HUES64 (cell line): ENCODE measurements around the gene RTCA. TPM values are rescaled to one million over a fixed set of nuclear protein-coding genes. Genes with fewer than 3 reads are reported as not detected.
"Not testable (repeated sequence)": the region's sequence is repeated elsewhere in the genome, so short reads cannot be mapped to it uniquely, and the experiment has no call there.

Experiments used
- H3K27ac ChIP-seq: 2 replicates; pipeline ENCODE4 v1.7.0; 2013; ENCODE audit warnings: low read depth, low read length, inconsistent platforms
- H3K27me3 ChIP-seq: 2 replicates; pipeline ENCODE4 v1.6.1; 2013; ENCODE audit warnings: mild to moderate bottlenecking, low read length; ENCODE audit not compliant: insufficient read depth
- H3K36me3 ChIP-seq: 2 replicates; pipeline ENCODE4 v1.6.1; 2013; ENCODE audit warnings: mild to moderate bottlenecking, low read length; ENCODE audit not compliant: insufficient read depth
- H3K4me1 ChIP-seq: 2 replicates; pipeline ENCODE4 v1.6.1; 2013; ENCODE audit warnings: mild to moderate bottlenecking, low read length, moderate library complexity; ENCODE audit not compliant: insufficient read depth
- H3K4me3 ChIP-seq: 2 replicates; pipeline ENCODE4 v1.5.1; 2013; ENCODE audit warnings: mild to moderate bottlenecking, low read length, moderate library complexity
- H3K9ac ChIP-seq: 2 replicates; pipeline ENCODE4 v1.6.1; 2013; ENCODE audit warnings: mild to moderate bottlenecking, low read depth, low read length
- H3K9me3 ChIP-seq: 2 replicates; pipeline ENCODE4 v1.6.1; 2013; ENCODE audit warnings: low read depth, low read length; ENCODE audit not compliant: insufficient read depth
- WGBS: fragments of 150-250, 120-280 bp; methylation state at CpG from one replicate; pipeline ENCODE4 v1.1.7; 2013; ENCODE audit warnings: missing lambda C conversion rate; 5-methylcytosine and 5-hydroxymethylcytosine counted together
- polyA plus RNA-seq, 2 experiments: library from polyadenylated mRNA; stranded (reverse); fragments of 50-300 nt; gene quantifications; one replicate each; pipeline ENCODE4 v1.2.3, GENCODE V29; 2013

The RTCA gene
- 25.2 TPM for polyA plus RNA-seq (2013, experiment 1 of 2)
- polyA plus RNA-seq (2013, experiment 2 of 2): 24.5 TPM

GRCh38 chr1:100265931-100266740 lies at the start of gene RTCA:
TSS of gene RTCA (plus strand) at chr1:100266216. CDS start at chr1:100266376, 160 bp downstream.
- H3K4me3 ChIP-seq: peak within 1 kb of the TSS; percentile 100
- H3K9me3 ChIP-seq: peaks cover 8% of the 10 kb centered on the region; the same call in 1 of the 2 replicates
- under 1% methylated on average over 53 of the region's 53 CpGs for WGBS
- H3K27ac ChIP-seq: peak within 1 kb of the TSS; percentile 87
- peak within 1 kb of the TSS; percentile 96 for H3K9ac ChIP-seq
- peaks cover 11% of the 10 kb centered on the region; the same call in 1 of the 2 replicates for H3K4me1 ChIP-seq
- no peaks in the 10 kb centered on the region for H3K27me3 ChIP-seq
- peaks cover 48% of the 10 kb centered on the region for H3K36me3 ChIP-seq

DNA sequence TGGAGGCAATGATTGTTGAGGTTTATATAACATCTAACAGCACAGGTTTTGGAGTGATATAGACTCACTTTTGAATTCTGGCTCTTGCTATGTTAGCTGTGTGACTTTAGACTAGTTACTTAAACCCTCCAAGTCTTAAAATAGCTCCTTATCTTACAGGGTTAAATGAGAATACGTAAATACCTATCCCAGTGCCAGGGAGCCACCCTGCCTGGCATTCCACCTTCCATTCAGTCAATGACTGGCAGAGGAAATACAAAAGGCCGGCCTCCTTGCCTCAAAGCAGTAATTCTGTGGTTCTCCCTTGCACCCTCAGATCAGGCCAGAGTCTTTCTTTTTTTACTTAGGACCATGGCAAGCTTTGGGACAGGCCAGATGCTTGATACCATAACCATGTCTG lies 48.2 kb upstream of the RTCA start:
- Histone ChIP-seq H3K27me3 (no peaks in the 10 kb centered on the region), H3K9ac (no peak overlapping the region), H3K27ac (no peak overlapping the region), H3K4me1 (no peaks in the 10 kb centered on the region), H3K9me3 (no peaks in the 10 kb centered on the region), H3K4me3 (no peak overlapping the region), H3K36me3 (peaks cover 73% of the 10 kb centered on the region)
- WGBS: 94% methylated on average over 2 of the region's 2 CpGs

DNA sequence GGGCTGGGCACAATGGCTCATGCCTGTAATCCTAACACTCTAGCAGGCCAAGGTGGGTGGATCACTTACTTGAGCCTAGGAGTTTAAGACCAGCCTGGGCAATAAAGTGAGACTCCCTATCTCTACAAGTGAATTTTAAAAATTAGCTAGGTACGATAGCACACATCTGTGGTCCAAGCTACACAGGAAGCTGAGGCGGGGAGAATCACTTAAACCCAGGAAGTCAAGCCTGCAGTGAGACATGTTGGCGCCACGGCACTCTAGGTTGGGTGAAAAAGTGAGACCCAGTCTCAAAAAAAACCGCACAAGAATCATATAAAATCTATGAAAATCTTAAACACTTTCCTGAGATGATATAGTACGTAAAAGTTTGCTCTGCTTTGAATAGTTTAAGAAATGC lies 46.6 kb upstream of the RTCA start:
- Histone ChIP-seq H3K9ac (no peak overlapping the region), H3K9me3 (no peaks in the 10 kb centered on the region), H3K4me1 (no peaks in the 10 kb centered on the region), H3K4me3 (no peak overlapping the region), H3K27me3 (no peaks in the 10 kb centered on the region), H3K36me3 (peaks cover 60% of the 10 kb centered on the region), H3K27ac (no peak overlapping the region)
- 79% methylated on average over 6 of the region's 6 CpGs for WGBS

GRCh38 chr1:100219883-100220282 lies 46.1 kb upstream of the RTCA start:
- H3K4me3 ChIP-seq: no peak overlapping the region
- no peak overlapping the region for H3K9ac ChIP-seq
- no peaks in the 10 kb centered on the region for H3K4me1 ChIP-seq
- no peaks in the 10 kb centered on the region for H3K9me3 ChIP-seq
- no peak overlapping the region for H3K27ac ChIP-seq
- no peaks in the 10 kb centered on the region for H3K27me3 ChIP-seq
- peaks cover 56% of the 10 kb centered on the region for H3K36me3 ChIP-seq
- WGBS: 93% methylated on average over 2 of the region's 2 CpGs

- Histone ChIP-seq H3K4me3 (no peak overlapping the region), H3K27ac (no peak overlapping the region), H3K4me1 (no peaks in the 10 kb centered on the region), H3K36me3 (peaks cover 35% of the 10 kb centered on the region), H3K27me3 (no peaks in the 10 kb centered on the region), H3K9me3 (no peaks in the 10 kb centered on the region), H3K9ac (no peak overlapping the region)
Measured at GRCh38 chr1:100222428-100222827, 43.6 kb upstream of the RTCA start.

DNA sequence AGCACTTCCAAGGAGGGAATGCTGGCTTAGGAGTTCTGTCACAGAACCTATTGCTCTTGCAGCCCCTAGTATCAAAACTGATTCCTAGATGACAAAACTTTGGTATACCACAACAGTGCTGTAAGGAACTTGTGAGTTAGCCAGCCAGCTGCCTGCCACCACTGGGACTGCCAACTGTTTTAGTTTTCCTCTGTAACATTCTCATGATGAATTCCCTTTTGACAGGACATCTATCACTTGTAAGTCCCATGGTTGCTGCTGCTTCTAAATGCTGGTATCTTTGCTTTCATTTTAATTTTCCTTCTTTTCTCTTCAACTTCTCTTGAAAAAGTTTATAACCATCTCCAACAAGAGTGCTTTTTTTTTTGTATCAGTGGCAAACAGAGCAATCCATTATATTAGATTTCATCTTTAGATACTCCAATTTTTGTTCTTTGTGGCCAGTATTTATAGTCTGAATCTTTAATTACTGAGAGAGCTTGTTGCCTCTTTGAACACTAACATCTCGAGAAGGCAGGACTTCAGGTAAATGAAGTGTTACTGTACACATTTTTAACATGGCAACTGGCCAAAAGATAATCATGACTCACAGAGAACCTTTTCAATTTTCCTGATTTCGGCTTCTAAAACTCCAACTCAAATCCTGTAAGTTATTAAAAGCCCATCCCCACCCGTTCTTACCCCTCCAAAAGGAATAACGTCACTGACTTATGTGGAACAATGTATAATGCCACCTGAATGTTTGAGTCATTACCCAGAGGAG lies 36.2 kb upstream of the RTCA start:
- Histone ChIP-seq H3K9ac (no peak overlapping the region), H3K27ac (no peak overlapping the region), H3K36me3 (peaks cover 68% of the 10 kb centered on the region), H3K9me3 (no peaks in the 10 kb centered on the region), H3K27me3 (no peaks in the 10 kb centered on the region), H3K4me3 (no peak overlapping the region), H3K4me1 (no peaks in the 10 kb centered on the region)
- WGBS: 93% methylated on average over 4 of the region's 4 CpGs

- Histone ChIP-seq H3K4me3 (no peak overlapping the region), H3K36me3 (peaks cover 77% of the 10 kb centered on the region), H3K9ac (no peak overlapping the region), H3K4me1 (no peaks in the 10 kb centered on the region), H3K27ac (no peak overlapping the region), H3K9me3 (no peaks in the 10 kb centered on the region), H3K27me3 (no peaks in the 10 kb centered on the region)
- WGBS: 100% methylated on average over 2 of the region's 2 CpGs
Measured at GRCh38 chr1:100230765-100231164, 35.3 kb upstream of the RTCA start.

DNA sequence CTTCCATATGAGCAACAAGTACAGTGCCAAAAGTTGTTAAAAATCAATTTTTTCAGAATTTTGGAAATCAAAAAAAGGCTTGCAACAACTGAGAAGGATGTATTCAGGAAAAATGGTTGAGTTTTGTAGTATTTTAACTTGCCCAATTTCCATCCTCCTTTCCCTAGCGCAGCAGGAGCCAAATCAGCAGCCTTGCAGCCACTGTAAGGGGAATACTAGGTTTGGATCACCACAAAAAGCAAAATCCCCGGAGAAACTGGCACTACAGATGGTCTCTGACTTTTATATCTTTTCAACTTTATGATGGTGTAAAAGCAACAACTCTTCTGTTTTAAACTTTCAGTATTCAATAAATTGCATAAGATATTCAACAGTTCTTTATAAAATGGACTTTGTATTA lies 34.3 kb upstream of the RTCA start:
- H3K4me1 ChIP-seq: no peaks in the 10 kb centered on the region
- H3K9me3 ChIP-seq: no peaks in the 10 kb centered on the region
- H3K27me3 ChIP-seq: no peaks in the 10 kb centered on the region
- H3K36me3 ChIP-seq: peaks cover 86% of the 10 kb centered on the region
- H3K4me3 ChIP-seq: no peak overlapping the region
- H3K27ac ChIP-seq: no peak overlapping the region
- 100% methylated on average over 2 of the region's 2 CpGs for WGBS
- no peak overlapping the region for H3K9ac ChIP-seq

GRCh38 chr1:100232156-100232555 lies 33.9 kb upstream of the RTCA start:
- 100% methylated on average over 1 of the region's 1 CpG for WGBS
- Histone ChIP-seq H3K9ac (no peak overlapping the region), H3K36me3 (peaks cover 89% of the 10 kb centered on the region), H3K4me3 (no peak overlapping the region), H3K4me1 (no peaks in the 10 kb centered on the region), H3K9me3 (no peaks in the 10 kb centered on the region), H3K27me3 (no peaks in the 10 kb centered on the region), H3K27ac (no peak overlapping the region)

DNA sequence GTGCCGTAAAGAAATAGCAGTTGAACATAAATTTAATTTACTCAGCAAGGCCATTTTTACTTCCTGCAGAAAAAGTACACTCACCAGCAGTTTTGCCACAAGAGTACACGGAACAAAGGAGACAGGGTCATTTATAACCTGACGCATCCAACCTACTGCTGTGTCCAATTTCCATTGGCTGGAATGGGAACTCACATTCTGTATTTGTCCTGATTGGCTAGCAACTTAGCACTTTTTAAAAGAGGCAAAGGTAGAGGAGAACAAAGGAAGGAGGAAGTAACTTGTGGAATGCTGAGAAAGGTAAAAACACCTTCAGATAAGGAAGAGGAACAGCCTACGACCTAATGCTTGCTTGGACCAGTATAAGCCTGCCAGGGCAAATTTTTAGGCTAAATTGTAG lies 32.5 kb upstream of the RTCA start:
- not testable (repeated sequence) for H3K27me3 ChIP-seq, H3K27ac ChIP-seq, H3K9me3 ChIP-seq, H3K4me3 ChIP-seq, H3K4me1 ChIP-seq, H3K9ac ChIP-seq
- H3K36me3 ChIP-seq: peaks cover 86% of the 10 kb centered on the region
- WGBS: 92% methylated on average over 4 of the region's 4 CpGs

GRCh38 chr1:100234432-100234831 lies 31.6 kb upstream of the RTCA start:
- Histone ChIP-seq H3K36me3 (peaks cover 89% of the 10 kb centered on the region), H3K27me3 (no peaks in the 10 kb centered on the region)
- WGBS: no CpG with 5 or more reads among the region's 1 CpG

More at GRCh38 chr1:100234432-100234831, 31.6 kb upstream of the RTCA start:
- Histone ChIP-seq H3K9ac (no peak overlapping the region), H3K9me3 (no peaks in the 10 kb centered on the region), H3K4me3 (no peak overlapping the region), H3K27ac (no peak overlapping the region), H3K4me1 (no peaks in the 10 kb centered on the region)
